AG04449 (cell line): Measurements from ENCODE around the gene PIK3R1.

Source experiments
- CTCF ChIA-PET: fragments of 350-600 bp; formaldehyde crosslinking; extraction: SDS; loops from one replicate; lab custom pipeline; 2021; ENCODE audit warnings: antibody characterized with exemption; lab: Yijun Ruan, JAX
- POLR2A ChIA-PET: fragments of 400-600, 350-600 bp; formaldehyde crosslinking; extraction: SDS; loops from one replicate; lab custom pipeline; 2020; ENCODE audit warnings: antibody characterized with exemption, inconsistent platforms; lab: Yijun Ruan, JAX
- DNase-seq: peaks from one replicate; pipeline ENCODE4 v3.0.0-alpha.2; 2010; ENCODE audit warnings: low read depth, low spot score
- H3K4me3 ChIP-seq: 2 replicates; pipeline ENCODE4 v1.5.1; 2011; ENCODE audit warnings: low read depth, mild to moderate bottlenecking, control low read depth, low read length
- TF ChIP-seq, protein P1 (sequence below): IDR thresholded peaks from one replicate; pipeline ENCODE4 v1.5.1; 2011; ENCODE audit warnings: mild to moderate bottlenecking, moderate library complexity, low read length, control low read depth, inconsistent platforms; ENCODE audit not compliant: insufficient read depth; ENCODE audit errors: missing control alignments

Gene PIK3R1

DNA sequence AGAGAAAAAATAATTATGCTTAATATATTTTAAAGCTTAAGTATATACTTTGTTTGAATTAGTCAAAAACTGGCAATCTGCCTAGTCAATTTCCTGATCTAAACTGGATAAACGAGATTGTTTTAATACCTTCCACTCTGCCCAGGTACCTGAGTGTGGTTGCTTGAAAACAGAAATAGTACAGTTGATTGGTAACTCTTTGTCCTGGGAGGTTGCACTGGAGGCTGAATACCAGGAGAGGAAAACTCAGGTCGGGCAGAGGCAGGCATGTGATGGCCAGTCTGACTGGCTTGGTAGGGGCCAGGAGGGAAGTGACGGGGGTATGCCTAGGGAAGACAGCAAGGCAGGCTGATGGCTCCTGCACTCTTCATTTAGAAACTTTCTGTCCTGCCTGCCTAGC is 80.2 kb downstream of the PIK3R1 start:
- TF ChIP-seq, protein P1, sequence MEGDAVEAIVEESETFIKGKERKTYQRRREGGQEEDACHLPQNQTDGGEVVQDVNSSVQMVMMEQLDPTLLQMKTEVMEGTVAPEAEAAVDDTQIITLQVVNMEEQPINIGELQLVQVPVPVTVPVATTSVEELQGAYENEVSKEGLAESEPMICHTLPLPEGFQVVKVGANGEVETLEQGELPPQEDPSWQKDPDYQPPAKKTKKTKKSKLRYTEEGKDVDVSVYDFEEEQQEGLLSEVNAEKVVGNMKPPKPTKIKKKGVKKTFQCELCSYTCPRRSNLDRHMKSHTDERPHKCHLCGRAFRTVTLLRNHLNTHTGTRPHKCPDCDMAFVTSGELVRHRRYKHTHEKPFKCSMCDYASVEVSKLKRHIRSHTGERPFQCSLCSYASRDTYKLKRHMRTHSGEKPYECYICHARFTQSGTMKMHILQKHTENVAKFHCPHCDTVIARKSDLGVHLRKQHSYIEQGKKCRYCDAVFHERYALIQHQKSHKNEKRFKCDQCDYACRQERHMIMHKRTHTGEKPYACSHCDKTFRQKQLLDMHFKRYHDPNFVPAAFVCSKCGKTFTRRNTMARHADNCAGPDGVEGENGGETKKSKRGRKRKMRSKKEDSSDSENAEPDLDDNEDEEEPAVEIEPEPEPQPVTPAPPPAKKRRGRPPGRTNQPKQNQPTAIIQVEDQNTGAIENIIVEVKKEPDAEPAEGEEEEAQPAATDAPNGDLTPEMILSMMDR, result no peak
- no peak overlapping the region for H3K4me3 ChIP-seq
- POLR2A ChIA-PET, result no interaction called here
- CTCF ChIA-PET, result interaction anchor here (1.4 to 6.6 kb wide), 2 partner anchors 9 to 164 kb away, joined by 4 to 39 read pairs; no protein-coding TSS in a partner anchor
- no peak for DNase-seq

DNA sequence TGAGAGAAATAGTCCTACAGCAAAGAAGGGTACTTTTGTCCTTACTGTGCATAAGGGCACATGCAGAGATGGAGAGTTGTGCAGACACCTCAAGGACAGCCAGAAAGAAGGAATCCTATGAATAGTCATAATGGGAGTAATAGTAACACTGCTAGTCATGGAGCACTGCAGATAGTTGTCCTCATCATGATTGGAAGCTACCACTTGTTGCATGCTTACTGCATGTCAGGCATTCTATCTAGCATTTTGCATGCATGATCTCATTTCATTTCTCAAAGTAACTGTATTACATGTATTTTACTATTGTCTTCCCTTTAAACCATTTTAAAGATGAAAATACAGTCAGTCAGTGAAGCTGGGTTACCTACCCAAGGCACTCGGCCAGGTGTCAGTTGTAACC is 81.3 kb downstream of the PIK3R1 start:
- CTCF ChIA-PET, result interaction anchor here (1.9 to 6.6 kb wide), 2 partner anchors 10 to 34 kb away, joined by 5 to 39 read pairs; no protein-coding TSS in a partner anchor
- DNase-seq, result no peak
- POLR2A ChIA-PET, result no interaction called here
- TF ChIP-seq, protein P1, result no peak
- H3K4me3 ChIP-seq, result no peak overlapping the region

DNA sequence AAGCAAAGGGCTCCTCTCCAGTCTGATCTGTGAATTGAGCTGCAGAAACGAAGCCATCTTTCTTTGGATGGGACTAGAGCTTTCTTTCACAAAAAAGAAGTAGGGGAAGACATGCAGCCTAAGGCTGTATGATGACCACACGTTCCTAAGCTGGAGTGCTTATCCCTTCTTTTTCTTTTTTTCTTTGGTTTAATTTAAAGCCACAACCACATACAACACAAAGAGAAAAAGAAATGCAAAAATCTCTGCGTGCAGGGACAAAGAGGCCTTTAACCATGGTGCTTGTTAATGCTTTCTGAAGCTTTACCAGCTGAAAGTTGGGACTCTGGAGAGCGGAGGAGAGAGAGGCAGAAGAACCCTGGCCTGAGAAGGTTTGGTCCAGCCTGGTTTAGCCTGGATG is 82.1 kb downstream of the PIK3R1 start:
- POLR2A ChIA-PET, result no interaction called here
- CTCF ChIA-PET, result interaction anchor here (1.9 to 6.6 kb wide), 2 partner anchors 10 to 33 kb away, joined by 5 to 39 read pairs; no protein-coding TSS in a partner anchor
- no peak for DNase-seq
- no peak overlapping the region for H3K4me3 ChIP-seq
- TF ChIP-seq, protein P1, result no peak

DNA sequence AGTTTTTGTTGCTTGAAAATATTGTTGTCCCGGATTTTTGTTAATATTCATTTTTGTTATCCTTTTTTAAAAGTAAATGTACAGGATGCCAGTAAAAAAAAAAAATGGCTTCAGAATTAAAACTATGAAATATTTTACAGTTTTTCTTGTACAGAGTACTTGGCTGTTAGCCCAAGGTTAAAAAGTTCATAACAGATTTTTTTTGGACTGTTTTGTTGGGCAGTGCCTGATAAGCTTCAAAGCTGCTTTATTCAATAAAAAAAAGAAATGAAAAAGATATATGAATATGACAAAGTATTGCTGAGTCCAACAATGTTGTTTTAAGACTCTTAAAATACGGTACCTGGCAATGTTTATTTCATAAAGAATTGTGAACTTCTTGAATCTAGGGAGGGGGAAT is 82.9 kb downstream of the PIK3R1 start:
- no peak overlapping the region for H3K4me3 ChIP-seq
- DNase-seq, result no peak
- TF ChIP-seq, protein P1, result no peak
- POLR2A ChIA-PET, result no interaction called here
- CTCF ChIA-PET, result interaction anchor here (1.4 to 6.6 kb wide), 4 partner anchors 8 to 32 kb away, joined by 5 to 39 read pairs (median 6); no protein-coding TSS in a partner anchor

DNA sequence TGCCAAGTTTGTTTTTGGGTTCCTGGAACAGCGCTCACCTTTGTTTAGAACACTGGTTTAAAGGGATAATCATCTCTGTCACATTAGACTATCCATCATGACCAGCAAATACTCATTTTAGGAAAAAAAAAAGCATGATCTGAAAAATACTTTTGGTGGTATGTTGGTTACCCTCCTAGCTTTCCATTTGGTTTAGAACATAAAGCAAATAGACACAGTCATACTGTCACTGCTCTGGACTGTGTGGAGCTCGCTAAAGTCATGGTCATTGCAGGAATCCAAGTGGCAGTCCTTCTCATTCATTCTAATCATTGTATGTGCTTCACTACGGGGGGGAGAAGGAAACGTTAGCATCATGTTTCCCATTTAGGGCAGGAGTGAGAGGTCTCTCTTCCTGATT is 83.5 kb downstream of the PIK3R1 start:
- TF ChIP-seq, protein P1, result no peak
- CTCF ChIA-PET, result interaction anchor here (1.4 to 6.6 kb wide), 4 partner anchors 9 to 664 kb away, joined by 5 to 39 read pairs (median 6); no protein-coding TSS in a partner anchor
- POLR2A ChIA-PET, result no interaction called here

DNA sequence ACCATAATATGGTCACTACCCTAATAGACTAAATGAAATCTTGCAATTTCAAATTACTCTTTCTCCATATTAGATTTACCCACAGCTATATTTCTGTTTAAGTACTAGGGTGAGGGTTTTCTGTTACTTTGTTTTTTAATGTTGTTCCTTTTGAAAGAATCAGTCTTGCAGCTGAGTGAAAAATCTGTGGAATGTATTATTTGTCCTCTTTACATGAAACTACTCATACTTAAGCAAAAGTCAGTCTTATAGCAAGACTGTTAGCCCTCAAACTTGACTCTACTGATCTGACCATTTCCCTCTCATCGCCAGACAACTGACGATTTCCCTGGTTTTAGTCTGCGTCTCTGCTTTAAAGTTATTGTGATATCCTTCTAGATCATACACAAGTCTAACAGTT is 84.0 kb downstream of the PIK3R1 start:
- POLR2A ChIA-PET, result no interaction called here
- CTCF ChIA-PET, result interaction anchor here (0.7 to 6.6 kb wide), 6 partner anchors 9 to 708 kb away, joined by 3 to 39 read pairs (median 5); no protein-coding TSS in a partner anchor
- TF ChIP-seq, protein P1, result no peak

More for the DNA sequence above, 83.5 kb downstream of the PIK3R1 start:
- no peak for DNase-seq
- no peak overlapping the region for H3K4me3 ChIP-seq

More for the DNA sequence above, 84.0 kb downstream of the PIK3R1 start:
- H3K4me3 ChIP-seq, result no peak overlapping the region
- no peak for DNase-seq
